Esophagus squamous epithelium (tissue), 5 donors: ENCODE results near the gene AIF1. TPM values are rescaled to one million over a fixed set of nuclear protein-coding genes. Genes with fewer than 3 reads are reported as not detected.

Experiments
- DNase-seq: peaks from one replicate; lab custom pipeline; 2025; lab: John Stamatoyannopoulos, UW
- H3K27ac ChIP-seq, 4 donors: fragments of 200-600 bp; sonication (generic); one replicate each; pipeline ENCODE4 v1.5.1; 2016 to 2019; ENCODE audit warnings: mild to moderate bottlenecking in 1 of 4
- H3K27me3 ChIP-seq, 4 donors: fragments of 200-600 bp; sonication (generic); 1 replicate in 3 of 4; 2 replicates in 1 of 4; pipeline versions ENCODE4 v1.5.1 to v1.6.0; 2017 to 2021; ENCODE audit warnings: antibody characterized with exemption in 1 of 4
- H3K36me3 ChIP-seq, 3 donors: fragments of 200-600 bp; sonication (generic); one replicate each; pipeline ENCODE4 v1.5.1; 2016 to 2019
- H3K4me1 ChIP-seq, 3 donors: fragments of 200-600 bp; sonication (generic); one replicate each; pipeline ENCODE4 v1.5.1; 2017 to 2019
- H3K4me3 ChIP-seq, 4 donors: fragments of 200-600 bp; sonication (generic); 1 replicate in 3 of 4; 2 replicates in 1 of 4; pipeline ENCODE4 v1.5.1; 2016 to 2019; ENCODE audit warnings: mild to moderate bottlenecking in 2 of 4, moderate library complexity in 1 of 4
- H3K9me3 ChIP-seq, 3 donors: fragments of 200-600 bp; sonication (generic); one replicate each; pipeline ENCODE4 v1.5.1; 2016 to 2019
- POLR2A ChIP-seq, 4 donors: fragments of 450-650 bp; IDR thresholded peaks; one replicate each; pipeline ENCODE4 v1.6.1; 2017; ENCODE audit warnings: antibody characterized with exemption in 4 of 4, mild to moderate bottlenecking in 4 of 4, moderate library complexity in 3 of 4
- WGBS, 2 donors: methylation state at CpG; one replicate each; pipeline ENCODE4 v1.1.5; 2018; 5-methylcytosine and 5-hydroxymethylcytosine counted together
- intact Hi-C: fragments of 100-400 bp; cut with DNase I; formaldehyde crosslinking; loops from one replicate; pipeline ENCODE4 v1.15.0; 2022
- total RNA-seq, 4 donors: library from RNA; depleted of rRNA; stranded (reverse); fragments of >200 nt; gene quantifications; one replicate each; pipeline ENCODE4 v1.1.0, GENCODE V29; 2016
- TF ChIP-seq, protein P1 (sequence below), 6 experiments: fragments of 450-650 bp in 4 of 6; fragments of 200-600 bp in 2 of 6; sonication (generic) in 2 of 6; IDR thresholded peaks; one replicate each; pipeline ENCODE4 v1.5.1; 2016 to 2019; ENCODE audit warnings: antibody characterized with exemption in 6 of 6, mild to moderate bottlenecking in 4 of 6, moderate library complexity in 4 of 6
- donor health status: DM: yes; HTN: yes; CAD: no.

AIF1 gene
- 10 to 100 TPM in 2 of 4 donors, 1 to 10 TPM in 2; 2.4 to 30.7 (median 15.1) TPM for total RNA-seq

DNA sequence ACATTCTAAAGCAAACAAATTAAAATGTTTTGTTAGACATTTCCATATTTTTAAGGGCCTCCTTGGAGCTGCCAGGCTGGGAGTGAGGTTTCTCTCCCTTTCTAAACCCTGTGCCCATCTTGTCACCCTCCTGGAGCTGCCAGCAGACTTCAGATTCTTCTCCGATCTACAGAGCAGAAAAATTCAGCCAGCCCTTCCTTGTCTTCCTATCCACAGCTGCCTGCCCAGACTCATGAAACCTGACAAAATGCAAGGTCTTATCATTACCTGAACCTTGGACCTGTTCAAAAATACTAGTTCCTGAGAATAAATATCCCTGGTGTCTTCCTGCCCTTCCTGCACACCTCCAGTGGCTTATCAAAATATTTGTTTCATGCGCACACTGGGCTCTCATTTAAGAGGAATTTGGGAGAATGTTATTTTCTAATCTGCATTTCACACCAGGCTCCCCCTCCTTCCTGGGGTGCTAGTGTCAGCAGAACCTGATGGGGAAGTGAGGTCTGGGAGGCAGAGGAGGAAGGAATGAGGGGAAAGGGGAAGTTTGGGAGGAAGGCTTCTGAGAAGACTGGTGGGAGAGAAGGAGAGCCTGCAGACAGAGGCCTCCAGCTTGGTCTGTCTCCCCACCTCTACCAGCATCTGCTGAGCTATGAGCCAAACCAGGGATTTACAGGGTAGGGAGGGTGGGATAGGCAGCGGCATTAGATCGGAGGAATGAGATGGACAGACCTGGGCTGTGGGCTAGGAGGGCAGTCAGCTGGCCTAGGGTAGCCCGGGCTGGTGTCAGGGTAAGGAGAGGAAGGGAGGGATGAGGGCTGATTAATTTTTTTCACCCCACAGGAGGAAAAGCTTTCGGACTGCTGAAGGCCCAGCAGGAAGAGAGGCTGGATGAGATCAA, at the start of gene AIF1:
Gene AIF1, plus strand, starts transcription at position 551 of the 895 bp plus-strand sequence. Its CDS starts 96 bp downstream, at position 647.
- WGBS, 2 donors: 62 to 72% methylated on average over 6 of the region's 6 CpGs
- no peaks in the 10 kb centered on the region for H3K27me3 ChIP-seq
- no peak for DNase-seq
- TF ChIP-seq, protein P1, sequence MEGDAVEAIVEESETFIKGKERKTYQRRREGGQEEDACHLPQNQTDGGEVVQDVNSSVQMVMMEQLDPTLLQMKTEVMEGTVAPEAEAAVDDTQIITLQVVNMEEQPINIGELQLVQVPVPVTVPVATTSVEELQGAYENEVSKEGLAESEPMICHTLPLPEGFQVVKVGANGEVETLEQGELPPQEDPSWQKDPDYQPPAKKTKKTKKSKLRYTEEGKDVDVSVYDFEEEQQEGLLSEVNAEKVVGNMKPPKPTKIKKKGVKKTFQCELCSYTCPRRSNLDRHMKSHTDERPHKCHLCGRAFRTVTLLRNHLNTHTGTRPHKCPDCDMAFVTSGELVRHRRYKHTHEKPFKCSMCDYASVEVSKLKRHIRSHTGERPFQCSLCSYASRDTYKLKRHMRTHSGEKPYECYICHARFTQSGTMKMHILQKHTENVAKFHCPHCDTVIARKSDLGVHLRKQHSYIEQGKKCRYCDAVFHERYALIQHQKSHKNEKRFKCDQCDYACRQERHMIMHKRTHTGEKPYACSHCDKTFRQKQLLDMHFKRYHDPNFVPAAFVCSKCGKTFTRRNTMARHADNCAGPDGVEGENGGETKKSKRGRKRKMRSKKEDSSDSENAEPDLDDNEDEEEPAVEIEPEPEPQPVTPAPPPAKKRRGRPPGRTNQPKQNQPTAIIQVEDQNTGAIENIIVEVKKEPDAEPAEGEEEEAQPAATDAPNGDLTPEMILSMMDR (IDR thresholded peaks at IDR 0.05): no peak
- TF ChIP-seq POLR2A (IDR thresholded peaks at IDR 0.05): no peak
- H3K4me1 ChIP-seq: peaks cover 0 to 5% (median 3%) of the 10 kb centered on the region in 3 donors
- H3K9me3 ChIP-seq: no peaks in the 10 kb centered on the region
- H3K4me3 ChIP-seq: peak within 1 kb of the TSS in 2 of 4 donors; percentile 17 to 45
- peak within 1 kb of the TSS in 2 of 4 donors; percentile 36 to 68 for H3K27ac ChIP-seq
- intact Hi-C loops: no loop called here
- no peaks in the 10 kb centered on the region for H3K36me3 ChIP-seq

- WGBS, 2 donors: 40% methylated on average over 9 of the region's 9 CpGs
These were observed 47.3 kb upstream of the AIF1 start for GRCh38 chr6:31567531-31568370.

DNA sequence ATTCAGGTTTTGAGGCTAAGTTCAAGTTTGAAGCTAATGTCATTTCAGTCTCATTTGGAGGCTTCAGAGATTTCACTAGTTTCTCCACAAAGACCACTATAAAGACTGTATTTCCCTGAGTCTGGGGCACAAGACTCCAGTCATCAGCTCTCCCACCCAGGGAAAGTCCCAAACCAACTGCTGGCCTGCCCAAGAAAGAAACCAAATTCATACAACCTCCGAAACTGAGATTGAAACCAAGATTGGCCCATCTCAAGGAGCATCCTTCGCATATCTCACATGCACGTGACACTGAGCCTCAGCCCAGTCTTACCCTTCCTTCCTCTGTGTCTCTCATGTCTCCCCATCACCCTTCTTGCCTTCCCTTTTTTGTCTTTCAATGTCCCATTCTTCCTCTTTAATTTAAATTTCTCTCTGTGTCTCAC, 46.5 kb upstream of the AIF1 start:
- intact Hi-C loops: no loop called here
- TF ChIP-seq POLR2A (IDR thresholded peaks at IDR 0.05): no peak
- TF ChIP-seq, protein P1 (IDR thresholded peaks at IDR 0.05): no peak
- WGBS, 2 donors: 58 to 63% methylated on average over 3 of the region's 3 CpGs
- DNase-seq: no peak
- Histone ChIP-seq H3K4me3 (no peak overlapping the region), H3K4me1 (peaks cover 0 to 7% (median 5%) of the 10 kb centered on the region in 3 donors), H3K27ac (no peak overlapping the region), H3K27me3 (peaks cover 0 to 24% (median 0%) of the 10 kb centered on the region in 4 donors), H3K36me3 (no peaks in the 10 kb centered on the region), H3K9me3 (no peaks in the 10 kb centered on the region)

More at GRCh38 chr6:31567531-31568370, 47.3 kb upstream of the AIF1 start:
- DNase-seq: no peak
- Histone ChIP-seq H3K4me1 (peaks cover 0 to 7% (median 5%) of the 10 kb centered on the region in 3 donors), H3K36me3 (no peaks in the 10 kb centered on the region), H3K27ac (no peak overlapping the region), H3K27me3 (peaks cover 0 to 24% (median 0%) of the 10 kb centered on the region in 4 donors), H3K9me3 (no peaks in the 10 kb centered on the region), H3K4me3 (no peak overlapping the region)
- intact Hi-C loops: no loop called here
- no peak for TF ChIP-seq POLR2A (IDR thresholded peaks at IDR 0.05)
- TF ChIP-seq, protein P1 (IDR thresholded peaks at IDR 0.05): no peak

DNA sequence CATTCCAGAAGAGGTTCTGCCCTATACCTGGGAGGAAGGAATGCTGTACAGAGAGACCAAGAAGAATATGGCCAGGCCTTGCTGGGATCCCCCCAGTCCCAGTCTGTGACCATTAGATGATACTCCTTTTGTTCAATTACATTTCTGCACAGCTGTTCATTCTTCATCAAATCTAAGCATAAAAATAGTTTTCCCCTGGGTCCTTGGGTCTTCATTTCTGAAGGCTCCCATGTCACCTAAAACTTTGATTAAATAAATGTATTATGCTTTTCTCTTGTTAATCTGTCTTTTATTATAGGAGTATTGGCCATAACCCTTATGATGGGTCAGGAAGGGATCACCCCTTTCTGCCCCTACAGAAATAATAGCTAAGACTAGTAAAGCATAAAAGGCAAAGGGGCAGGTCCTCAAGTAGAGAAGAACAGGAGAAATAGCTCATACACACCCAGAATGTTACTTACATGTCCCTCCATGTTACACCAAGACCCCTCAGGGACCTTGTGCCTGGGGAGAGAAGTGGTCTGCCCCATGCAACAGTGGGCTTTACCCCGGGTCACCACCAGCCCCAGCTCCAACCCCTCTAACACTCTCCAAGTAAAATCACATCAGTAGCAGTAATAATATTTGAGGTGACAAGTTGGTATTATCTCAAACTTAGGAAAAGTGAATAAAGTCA, 45.0 kb upstream of the AIF1 start:
- Histone ChIP-seq H3K27ac (no peak overlapping the region), H3K4me3 (no peak overlapping the region), H3K4me1 (peaks cover 0 to 9% (median 5%) of the 10 kb centered on the region in 3 donors), H3K27me3 (peaks cover 0 to 29% (median 0%) of the 10 kb centered on the region in 4 donors), H3K9me3 (no peaks in the 10 kb centered on the region), H3K36me3 (no peaks in the 10 kb centered on the region)
- intact Hi-C loops: no loop called here
- no peak for TF ChIP-seq POLR2A (IDR thresholded peaks at IDR 0.05)
- TF ChIP-seq, protein P1 (IDR thresholded peaks at IDR 0.05): no peak
- 75 to 83% methylated on average over 1 of the region's 1 CpG for WGBS, 2 donors
- DNase-seq: no peak
